Measurements from ENCODE around the gene PDCD5.

The PDCD5 gene

DNA sequence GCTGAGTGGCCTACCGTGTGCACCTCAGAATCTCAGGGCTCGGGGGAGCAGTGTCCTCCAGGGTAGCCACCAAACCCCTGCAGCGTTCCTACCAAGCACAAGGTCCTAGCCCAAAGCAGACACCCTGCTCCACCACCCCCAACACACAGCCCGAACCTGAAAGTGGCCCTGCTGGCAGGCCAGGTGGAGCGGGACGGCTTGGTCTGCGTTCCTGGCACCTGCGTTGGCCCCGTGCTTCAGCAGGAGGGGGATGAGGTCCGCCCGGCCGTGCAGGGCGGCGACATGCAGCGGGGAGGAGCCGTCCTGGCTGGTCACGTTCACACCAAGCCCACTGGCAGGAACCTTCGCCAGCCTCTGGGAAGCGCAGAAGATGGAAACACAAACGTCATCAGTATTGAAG is 26.5 kb downstream of the PDCD5 start:
- Histone ChIP-seq H3K9me3 (ENCODE audit: insufficient read depth, low read depth, low read length) (no peaks in the 10 kb centered on the region), H3K9ac (ENCODE audit: low read depth, low read length) (no peak overlapping the region), H3K4me3 (ENCODE audit: low read length) (no peak overlapping the region), H3K27ac (ENCODE audit: low read depth, low read length) (no peak overlapping the region), H3K36me3 (ENCODE audit: insufficient read depth, low read length) (peaks cover 71% of the 10 kb centered on the region), H3K27me3 (ENCODE audit: insufficient read depth, low read length) (no peaks in the 10 kb centered on the region), H3K4me1 (ENCODE audit: insufficient read depth, low read length) (no peaks in the 10 kb centered on the region)
- WGBS: 95% methylated on average over 20 of the region's 20 CpGs

DNA sequence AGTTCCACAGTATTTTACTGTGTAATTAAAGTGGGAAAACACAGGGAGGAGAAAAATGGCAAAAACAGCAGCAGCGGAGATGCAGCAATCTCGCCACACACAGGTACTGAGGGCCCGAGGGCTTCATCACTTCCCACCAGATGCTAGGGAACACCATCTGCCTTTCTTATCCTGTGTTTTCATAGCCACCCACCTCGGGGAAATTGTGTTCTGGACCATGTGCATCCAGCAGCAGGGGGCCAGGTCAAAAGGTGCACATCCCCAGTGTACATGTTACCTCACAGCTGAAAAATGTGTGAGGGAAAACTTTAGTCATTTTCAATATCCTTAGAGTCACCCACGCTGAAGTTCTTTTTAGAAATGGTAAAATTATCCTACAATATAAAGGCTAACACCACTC is 30.2 kb downstream of the PDCD5 start:
- 94% methylated on average over 4 of the region's 5 CpGs for WGBS
- H3K4me1 ChIP-seq (ENCODE audit: insufficient read depth, low read length): no peaks in the 10 kb centered on the region
- no peak overlapping the region for H3K27ac ChIP-seq (ENCODE audit: low read depth, low read length)
- H3K27me3 ChIP-seq (ENCODE audit: insufficient read depth, low read length): no peaks in the 10 kb centered on the region
- H3K4me3 ChIP-seq (ENCODE audit: low read length): no peak overlapping the region
- no peak overlapping the region for H3K9ac ChIP-seq (ENCODE audit: low read depth, low read length)
- H3K9me3 ChIP-seq (ENCODE audit: insufficient read depth, low read depth, low read length): no peaks in the 10 kb centered on the region
- peaks cover 66% of the 10 kb centered on the region for H3K36me3 ChIP-seq (ENCODE audit: insufficient read depth, low read length)

DNA sequence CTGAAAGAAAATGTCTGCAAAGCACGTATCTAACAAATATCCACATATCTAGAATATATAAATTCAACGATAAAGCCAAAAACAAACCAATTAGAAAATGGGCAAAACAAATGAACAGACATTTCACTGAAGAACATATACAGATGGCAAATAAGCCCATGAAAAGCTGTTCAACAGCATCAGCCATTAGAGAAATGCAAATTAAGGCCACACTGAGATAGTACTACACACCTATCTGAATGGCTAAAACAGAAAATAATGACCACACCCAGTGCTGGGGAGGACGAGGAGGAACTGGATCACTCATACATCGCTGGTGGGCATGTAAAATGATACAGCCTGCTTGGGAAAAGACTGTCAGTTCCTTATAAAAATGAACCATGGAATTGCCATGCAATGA is 32.0 kb downstream of the PDCD5 start:
- peaks cover 63% of the 10 kb centered on the region for H3K36me3 ChIP-seq (ENCODE audit: insufficient read depth, low read length)
- H3K27me3 ChIP-seq (ENCODE audit: insufficient read depth, low read length): no peaks in the 10 kb centered on the region
- WGBS: 70% methylated on average over 4 of the region's 4 CpGs

DNA sequence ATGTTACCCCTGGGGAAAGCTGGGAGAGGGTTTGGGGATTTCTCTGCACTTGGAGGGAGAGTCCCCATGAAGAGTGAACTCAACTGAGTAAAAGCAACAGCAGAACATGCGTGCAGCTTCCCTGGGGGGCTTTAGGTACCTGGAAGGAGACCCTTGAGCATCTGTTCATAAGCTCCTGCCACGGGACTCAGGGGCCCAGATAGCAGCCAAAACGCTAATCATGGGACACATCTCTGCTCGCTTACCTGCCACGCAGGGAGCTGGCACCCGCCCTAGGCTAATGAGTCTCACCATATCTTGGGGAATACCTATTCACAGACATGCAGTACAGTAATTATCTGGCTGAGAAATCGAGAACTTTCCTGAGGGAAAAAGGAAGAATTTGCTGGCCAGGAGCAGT is 33.9 kb downstream of the PDCD5 start:
- no peak overlapping the region for H3K27ac ChIP-seq (ENCODE audit: low read depth, low read length)
- H3K4me3 ChIP-seq (ENCODE audit: low read length): no peak overlapping the region
- no peaks in the 10 kb centered on the region for H3K4me1 ChIP-seq (ENCODE audit: insufficient read depth, low read length)
- no peak overlapping the region for H3K9ac ChIP-seq (ENCODE audit: low read depth, low read length)
- H3K9me3 ChIP-seq (ENCODE audit: insufficient read depth, low read depth, low read length): no peaks in the 10 kb centered on the region
- no peaks in the 10 kb centered on the region for H3K27me3 ChIP-seq (ENCODE audit: insufficient read depth, low read length)
- 96% methylated on average over 7 of the region's 7 CpGs for WGBS
- H3K36me3 ChIP-seq (ENCODE audit: insufficient read depth, low read length): peaks cover 74% of the 10 kb centered on the region

More for the DNA sequence above, 32.0 kb downstream of the PDCD5 start:
- H3K4me1 ChIP-seq (ENCODE audit: insufficient read depth, low read length): no peaks in the 10 kb centered on the region
- H3K9me3 ChIP-seq (ENCODE audit: insufficient read depth, low read depth, low read length): no peaks in the 10 kb centered on the region
- no peak overlapping the region for H3K27ac ChIP-seq (ENCODE audit: low read depth, low read length)
- no peak overlapping the region for H3K4me3 ChIP-seq (ENCODE audit: low read length)
- no peak overlapping the region for H3K9ac ChIP-seq (ENCODE audit: low read depth, low read length)

DNA sequence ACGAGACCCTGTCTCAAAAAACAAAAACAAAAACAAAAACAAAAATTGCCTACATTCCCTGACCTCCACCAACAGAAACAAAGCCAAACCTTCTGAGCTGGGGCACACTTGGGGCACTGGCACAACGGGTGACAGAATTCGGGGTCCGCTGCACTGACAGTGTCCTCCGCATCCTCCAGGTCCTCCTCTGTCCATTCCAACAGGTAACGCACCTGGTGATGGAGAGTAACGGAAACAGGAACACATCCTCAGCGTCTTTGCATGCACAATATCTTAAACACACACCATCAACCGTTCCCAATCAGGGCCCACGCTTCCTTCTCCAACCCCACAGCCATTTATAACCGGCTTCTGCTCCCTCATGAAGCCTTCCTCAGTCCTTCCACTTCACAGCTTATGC is 34.6 kb downstream of the PDCD5 start:
- H3K4me3 ChIP-seq (ENCODE audit: low read length): no peak overlapping the region
- H3K4me1 ChIP-seq (ENCODE audit: insufficient read depth, low read length): no peaks in the 10 kb centered on the region
- peaks cover 77% of the 10 kb centered on the region for H3K36me3 ChIP-seq (ENCODE audit: insufficient read depth, low read length)
- no peak overlapping the region for H3K27ac ChIP-seq (ENCODE audit: low read depth, low read length)
- WGBS: 87% methylated on average over 11 of the region's 11 CpGs
- no peaks in the 10 kb centered on the region for H3K9me3 ChIP-seq (ENCODE audit: insufficient read depth, low read depth, low read length)
- H3K27me3 ChIP-seq (ENCODE audit: insufficient read depth, low read length): no peaks in the 10 kb centered on the region
- no peak overlapping the region for H3K9ac ChIP-seq (ENCODE audit: low read depth, low read length)

DNA sequence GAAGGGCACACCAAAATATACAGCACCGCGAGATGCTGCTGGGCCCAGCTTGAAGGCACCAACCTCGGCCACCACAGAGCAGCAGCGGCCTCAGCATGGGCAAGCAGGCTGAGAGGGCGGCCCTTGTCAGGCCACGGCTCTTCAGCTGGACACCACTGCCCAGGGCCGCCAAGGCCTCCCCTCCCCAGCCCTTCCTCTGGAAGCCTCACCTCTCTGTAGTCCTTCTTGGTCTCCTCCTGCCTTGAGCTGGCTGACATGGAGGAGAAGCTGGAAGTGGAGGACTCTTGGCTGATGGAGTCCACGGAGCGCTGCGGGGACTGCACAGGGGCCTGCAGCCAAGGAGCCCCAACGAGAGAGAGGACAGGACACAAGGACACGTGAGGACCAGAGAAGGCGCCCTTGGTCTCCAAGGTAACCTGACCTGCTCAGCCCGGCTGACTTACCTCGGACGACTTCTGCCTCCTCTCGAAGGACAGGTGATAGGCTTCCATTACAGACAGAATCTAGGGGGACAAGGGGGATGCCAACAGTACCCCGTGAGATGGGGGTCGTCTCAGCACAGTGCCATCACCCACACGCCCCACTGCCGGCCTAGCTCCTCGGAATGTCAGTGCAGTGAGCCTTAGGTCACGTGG is 38.2 kb downstream of the PDCD5 start:
- 92% methylated on average over 23 of the region's 23 CpGs for WGBS
- Histone ChIP-seq H3K9me3 (ENCODE audit: insufficient read depth, low read depth, low read length) (no peaks in the 10 kb centered on the region), H3K4me3 (ENCODE audit: low read length) (no peak overlapping the region), H3K27me3 (ENCODE audit: insufficient read depth, low read length) (no peaks in the 10 kb centered on the region), H3K4me1 (ENCODE audit: insufficient read depth, low read length) (no peaks in the 10 kb centered on the region), H3K27ac (ENCODE audit: low read depth, low read length) (no peak overlapping the region), H3K36me3 (ENCODE audit: insufficient read depth, low read length) (peaks cover 81% of the 10 kb centered on the region), H3K9ac (ENCODE audit: low read depth, low read length) (no peak overlapping the region)

DNA sequence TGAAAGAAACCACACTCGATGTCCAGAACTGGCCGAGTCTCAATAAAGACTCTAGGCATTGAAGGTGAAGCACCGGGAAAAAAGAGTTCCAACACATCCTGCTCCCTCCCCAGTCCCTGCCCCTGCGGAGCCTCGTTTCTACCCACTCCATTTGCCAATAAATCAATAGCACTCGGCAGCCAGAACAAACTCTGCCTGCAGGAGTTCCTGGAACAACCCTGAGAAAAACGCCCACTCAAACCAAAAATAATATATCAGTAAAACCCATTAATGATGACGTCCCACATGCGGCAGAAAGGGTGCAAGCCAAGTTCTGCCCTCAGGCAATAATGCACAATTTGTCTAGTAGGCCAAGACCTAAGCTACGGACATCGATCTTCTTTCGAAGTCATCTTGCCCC is 41.0 kb downstream of the PDCD5 start:
- WGBS: 85% methylated on average over 12 of the region's 12 CpGs
- Histone ChIP-seq H3K36me3 (ENCODE audit: insufficient read depth, low read length) (peaks cover 76% of the 10 kb centered on the region), H3K9me3 (ENCODE audit: insufficient read depth, low read depth, low read length) (no peaks in the 10 kb centered on the region), H3K4me1 (ENCODE audit: insufficient read depth, low read length) (no peaks in the 10 kb centered on the region), H3K27ac (ENCODE audit: low read depth, low read length) (no peak overlapping the region), H3K4me3 (ENCODE audit: low read length) (no peak overlapping the region), H3K27me3 (ENCODE audit: insufficient read depth, low read length) (no peaks in the 10 kb centered on the region), H3K9ac (ENCODE audit: low read depth, low read length) (no peak overlapping the region)

DNA sequence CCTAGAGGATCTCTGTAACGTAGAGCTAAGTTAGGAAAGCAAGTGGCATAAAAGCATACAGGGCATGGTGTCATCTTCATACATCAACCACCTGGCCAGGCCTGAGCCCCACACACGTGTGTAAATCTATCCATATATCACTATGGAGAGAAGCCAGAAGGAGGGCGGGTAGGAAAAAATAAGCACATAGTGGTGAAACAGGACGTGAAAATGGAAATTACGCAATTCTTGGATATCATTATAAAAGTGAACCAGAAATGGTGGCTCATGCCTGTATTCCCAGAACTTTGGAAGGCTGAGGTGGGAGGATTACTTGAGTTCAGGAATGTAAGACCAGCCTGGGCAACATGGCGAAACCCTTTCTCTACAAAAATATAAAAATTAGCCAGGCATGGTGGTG is 43.4 kb downstream of the PDCD5 start:
- Histone ChIP-seq H3K9me3 (ENCODE audit: insufficient read depth, low read depth, low read length) (no peaks in the 10 kb centered on the region), H3K9ac (ENCODE audit: low read depth, low read length) (no peak overlapping the region), H3K4me1 (ENCODE audit: insufficient read depth, low read length) (no peaks in the 10 kb centered on the region), H3K4me3 (ENCODE audit: low read length) (no peak overlapping the region), H3K27me3 (ENCODE audit: insufficient read depth, low read length) (no peaks in the 10 kb centered on the region), H3K36me3 (ENCODE audit: insufficient read depth, low read length) (peaks cover 71% of the 10 kb centered on the region), H3K27ac (ENCODE audit: low read depth, low read length) (no peak overlapping the region)
- 97% methylated on average over 4 of the region's 6 CpGs for WGBS

DNA sequence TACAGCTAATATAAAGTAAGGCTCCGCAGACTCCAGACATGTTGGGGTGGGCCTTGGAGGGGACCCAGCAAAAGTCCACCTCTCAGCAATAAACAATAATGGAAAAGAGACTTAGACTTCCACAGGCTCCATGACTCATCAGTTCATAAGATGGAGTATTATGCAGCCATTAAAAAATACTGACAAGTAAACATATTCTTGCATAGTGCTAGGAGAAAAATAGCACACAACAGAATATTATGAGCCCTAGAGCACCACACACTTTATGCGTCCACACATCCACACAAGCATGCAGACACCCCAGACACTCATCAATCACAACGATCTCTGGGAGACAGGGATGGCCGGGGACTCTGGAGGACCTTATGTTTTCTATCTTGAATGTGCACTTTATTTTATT is 46.0 kb downstream of the PDCD5 start:
- WGBS: 96% methylated on average over 3 of the region's 4 CpGs
- no peaks in the 10 kb centered on the region for H3K4me1 ChIP-seq (ENCODE audit: insufficient read depth, low read length)
- peaks cover 74% of the 10 kb centered on the region for H3K36me3 ChIP-seq (ENCODE audit: insufficient read depth, low read length)
- H3K27ac ChIP-seq (ENCODE audit: low read depth, low read length): no peak overlapping the region
- H3K9ac ChIP-seq (ENCODE audit: low read depth, low read length): no peak overlapping the region
- H3K27me3 ChIP-seq (ENCODE audit: insufficient read depth, low read length): no peaks in the 10 kb centered on the region
- no peak overlapping the region for H3K4me3 ChIP-seq (ENCODE audit: low read length)
- no peaks in the 10 kb centered on the region for H3K9me3 ChIP-seq (ENCODE audit: insufficient read depth, low read depth, low read length)

DNA sequence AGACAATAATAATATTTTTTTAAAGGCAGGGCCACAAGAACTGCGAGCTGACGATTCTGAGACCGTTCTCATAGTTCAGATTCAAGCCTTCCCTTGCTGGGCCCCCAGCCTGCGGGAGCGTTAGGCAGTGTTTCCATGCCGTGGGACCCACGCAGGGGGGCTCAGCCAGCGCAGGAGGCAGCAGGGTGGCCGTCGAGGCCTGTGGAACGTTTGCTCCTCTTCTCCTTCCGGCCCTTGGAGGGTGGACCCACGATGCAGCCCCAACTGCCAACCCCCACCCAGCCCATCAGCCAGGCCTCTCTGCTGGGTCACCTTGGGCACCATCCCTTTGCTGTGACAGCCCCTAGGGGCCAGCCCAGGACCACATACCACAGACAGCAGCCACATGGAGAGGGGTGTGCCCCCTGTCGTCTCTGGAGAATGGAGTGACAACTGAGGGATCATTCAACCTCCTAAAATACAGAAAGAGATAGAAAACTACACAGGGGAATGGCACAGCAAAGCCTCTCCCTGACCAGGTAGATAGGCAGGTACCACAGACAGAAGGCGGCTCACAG is 46.8 kb downstream of the PDCD5 start:
- Histone ChIP-seq H3K27me3 (ENCODE audit: insufficient read depth, low read length) (no peaks in the 10 kb centered on the region), H3K27ac (ENCODE audit: low read depth, low read length) (no peak overlapping the region), H3K4me1 (ENCODE audit: insufficient read depth, low read length) (no peaks in the 10 kb centered on the region), H3K9ac (ENCODE audit: low read depth, low read length) (no peak overlapping the region), H3K36me3 (ENCODE audit: insufficient read depth, low read length) (peaks cover 68% of the 10 kb centered on the region), H3K4me3 (ENCODE audit: low read length) (no peak overlapping the region), H3K9me3 (ENCODE audit: insufficient read depth, low read depth, low read length) (no peaks in the 10 kb centered on the region)
- whole genome bisulfite sequencing: 96% methylated on average over 15 of the region's 15 CpGs

DNA sequence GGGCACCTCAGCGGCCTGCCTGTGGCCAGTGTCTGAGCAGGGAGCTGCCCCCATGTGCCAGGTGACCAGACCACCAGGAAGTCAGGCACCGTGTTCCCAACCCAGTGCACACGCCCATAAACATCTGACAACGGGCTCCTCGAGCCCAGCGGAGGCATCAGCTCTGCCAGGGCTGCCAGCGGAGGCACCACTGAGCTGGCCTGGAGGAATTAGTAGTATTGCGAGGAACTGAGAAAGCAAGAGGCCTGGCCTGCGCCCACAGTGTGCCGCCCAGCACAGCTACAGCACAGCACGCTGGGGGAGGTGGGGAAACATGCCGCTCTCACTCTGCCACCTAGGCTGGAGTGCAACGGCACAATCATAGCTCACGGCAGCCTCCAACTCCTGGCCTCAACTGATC is 49.3 kb downstream of the PDCD5 start:
- no peaks in the 10 kb centered on the region for H3K27me3 ChIP-seq (ENCODE audit: insufficient read depth, low read length)
- no peak overlapping the region for H3K27ac ChIP-seq (ENCODE audit: low read depth, low read length)
- H3K9me3 ChIP-seq (ENCODE audit: insufficient read depth, low read depth, low read length): no peaks in the 10 kb centered on the region
- H3K4me3 ChIP-seq (ENCODE audit: low read length): no peak overlapping the region
- H3K36me3 ChIP-seq (ENCODE audit: insufficient read depth, low read length): peaks cover 50% of the 10 kb centered on the region
- whole genome bisulfite sequencing: 87% methylated on average over 14 of the region's 14 CpGs
- H3K9ac ChIP-seq (ENCODE audit: low read depth, low read length): no peak overlapping the region
- H3K4me1 ChIP-seq (ENCODE audit: insufficient read depth, low read length): no peaks in the 10 kb centered on the region

DNA sequence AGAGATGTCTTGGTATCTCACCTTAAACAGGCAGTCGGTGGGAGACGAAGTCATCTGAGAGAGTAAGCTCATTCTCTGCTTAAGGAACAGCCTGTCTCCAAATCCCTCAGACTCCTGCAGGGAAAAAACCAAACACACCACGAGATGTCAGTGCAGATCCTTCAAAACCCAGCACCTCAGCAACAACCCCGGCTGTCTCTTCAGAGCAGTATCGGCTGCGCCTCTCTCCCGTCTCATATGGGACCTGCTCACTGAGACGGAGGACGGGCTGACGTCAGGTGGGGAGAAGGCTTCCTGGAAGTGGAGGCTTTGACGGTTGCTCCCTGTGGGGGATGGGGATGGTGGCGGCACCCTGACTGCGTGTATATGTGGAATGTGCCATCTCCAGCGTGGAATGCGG is 50.4 kb downstream of the PDCD5 start:
- Histone ChIP-seq H3K36me3 (ENCODE audit: insufficient read depth, low read length) (peaks cover 53% of the 10 kb centered on the region), H3K27ac (ENCODE audit: low read depth, low read length) (no peak overlapping the region), H3K9ac (ENCODE audit: low read depth, low read length) (no peak overlapping the region), H3K4me3 (ENCODE audit: low read length) (no peak overlapping the region), H3K9me3 (ENCODE audit: insufficient read depth, low read depth, low read length) (no peaks in the 10 kb centered on the region), H3K27me3 (ENCODE audit: insufficient read depth, low read length) (no peaks in the 10 kb centered on the region), H3K4me1 (ENCODE audit: insufficient read depth, low read length) (no peaks in the 10 kb centered on the region)
- WGBS: 93% methylated on average over 15 of the region's 15 CpGs

Data from HUES64 (cell line).